GM12878 (cell line): ENCODE results near the gene TDRD7. TPM values are rescaled to one million over a fixed set of nuclear protein-coding genes. Genes with fewer than 3 reads are reported as not detected.

ENCODE experiments used
- ATAC-seq: fragments of 200-7000 bp; cut with Tn5 transposase; 3 replicates; pipeline ENCODE4 v1.9.1; 2020; ENCODE audit warnings: mild to moderate bottlenecking, moderate library complexity
- BruUV-seq: library from RNA; stranded (reverse); fragments of 400-500 nt; replicated peaks from 2 replicates; lab custom pipeline; 2021; lab: Mats Ljungman, UMichigan
- CTCF ChIA-PET: fragments of 300-600 bp; sonication (Branson Sonifier 250); formaldehyde crosslinking; extraction: SDS; loops from one replicate; lab custom pipeline; 2021; ENCODE audit warnings: inconsistent platforms; lab: Yijun Ruan, JAX
- POLR2A ChIA-PET: fragments of 350-600 bp; formaldehyde crosslinking; extraction: SDS; loops from one replicate; lab custom pipeline; 2021; ENCODE audit warnings: inconsistent platforms; lab: Charles Lee
- RAD21 ChIA-PET: fragments of 300-600 bp; sonication (Branson Sonifier 250); formaldehyde crosslinking; loops from one replicate; lab custom pipeline; 2023; ENCODE audit warnings: antibody characterized with exemption; ENCODE audit not compliant: unreplicated experiment; lab: Charles Lee
- SMC1A ChIA-PET: fragments of 300-600 bp; sonication (Branson Sonifier 250); formaldehyde crosslinking; loops from one replicate; lab custom pipeline; 2023; ENCODE audit not compliant: unreplicated experiment, uncharacterized antibody; lab: Charles Lee
- DNase-seq: peaks from one replicate; pipeline ENCODE4 v3.0.0-alpha.2; 2011; ENCODE audit warnings: low read depth, low spot score
- FAIRE-seq: peaks from 3 replicates; lab custom pipeline; 2011; peaks lifted over from hg19 to GRCh38; lab: Jason Lieb, UNC
- H2AFZ ChIP-seq: 2 replicates; pipeline ENCODE4 v1.6.0; 2011; ENCODE audit warnings: low read depth, low read length, control low read depth; ENCODE audit not compliant: control insufficient read depth
- H3K27ac ChIP-seq: 2 replicates; pipeline ENCODE4 v1.5.1; 2011; ENCODE audit warnings: control low read depth; ENCODE audit not compliant: control insufficient read depth, insufficient read depth
- H3K27me3 ChIP-seq, 2 experiments: replicated peaks in 1 of 2; 2 replicates each; pipeline versions ENCODE4 v1.6.0 to v1.6.1; 2011; ENCODE audit warnings: low read length in 1 of 2; ENCODE audit not compliant: control insufficient read depth in 2 of 2, insufficient read depth in 2 of 2
- H3K36me3 ChIP-seq, 2 experiments: 2 replicates each; pipeline ENCODE4 v1.5.1; 2011; ENCODE audit warnings: low read length in 1 of 2; ENCODE audit not compliant: control insufficient read depth in 2 of 2, insufficient read depth in 2 of 2
- H3K4me1 ChIP-seq: 2 replicates; pipeline ENCODE4 v1.6.1; 2011; ENCODE audit warnings: mild to moderate bottlenecking, low read length, moderate library complexity, mixed read lengths; ENCODE audit not compliant: control insufficient read depth, insufficient read depth
- H3K4me2 ChIP-seq: 2 replicates; pipeline ENCODE4 v1.6.0; 2011; ENCODE audit warnings: control low read depth; ENCODE audit not compliant: control insufficient read depth, insufficient read depth
- H3K4me3 ChIP-seq: fragments of 200-600 bp; sonication (generic); 2 replicates; pipeline ENCODE4 v1.5.1; 2016
- H3K79me2 ChIP-seq: 2 replicates; pipeline ENCODE4 v1.6.0; 2011; ENCODE audit warnings: low read length; ENCODE audit not compliant: control insufficient read depth, insufficient read depth
- H3K9ac ChIP-seq: 2 replicates; pipeline ENCODE4 v1.8.0; 2011; ENCODE audit warnings: low read length, control low read depth, mixed read lengths; ENCODE audit not compliant: control insufficient read depth, insufficient read depth
- H3K9me3 ChIP-seq: replicated peaks from 3 replicates; pipeline ENCODE4 v1.5.1; 2011; ENCODE audit warnings: mild to moderate bottlenecking, low read length; ENCODE audit not compliant: control insufficient read depth, insufficient read depth
- H4K20me1 ChIP-seq: 2 replicates; pipeline ENCODE4 v1.6.0; 2011; ENCODE audit not compliant: control insufficient read depth, insufficient read depth
- ATF7 ChIP-seq: fragments of 450-650 bp; IDR thresholded peaks from 2 replicates; pipeline ENCODE4 v1.6.1; 2016; ENCODE audit warnings: low read depth, mild to moderate bottlenecking
- BHLHE40 ChIP-seq, 2 experiments: fragments of 450-650 bp in 1 of 2; IDR thresholded peaks; 2 replicates each; pipeline ENCODE4 v1.6.1; 2011 to 2017; ENCODE audit warnings: low read depth in 2 of 2, borderline replicate concordance in 1 of 2, improper control_type of control experiment in 1 of 2, low read length in 1 of 2, mild to moderate bottlenecking in 1 of 2
- CHD1 ChIP-seq: IDR thresholded peaks from 2 replicates; pipeline ENCODE4 v1.6.1; 2012; ENCODE audit warnings: low read depth, low read length, improper control_type of control experiment
- EGR1 ChIP-seq, 2 experiments: IDR thresholded peaks; 1 replicate in 1 of 2; 2 replicates in 1 of 2; pipeline ENCODE4 v1.6.1; 2011 to 2012; ENCODE audit warnings: low read depth in 2 of 2, low read length in 2 of 2, borderline replicate concordance in 1 of 2, mild to moderate bottlenecking in 1 of 2, moderate library complexity in 1 of 2
- MEF2A ChIP-seq: IDR thresholded peaks from 2 replicates; pipeline ENCODE4 v1.6.1; 2011; ENCODE audit warnings: low read depth, mild to moderate bottlenecking, low read length, moderate library complexity; ENCODE audit not compliant: insufficient read depth
- NFIC ChIP-seq: IDR thresholded peaks from 2 replicates; pipeline ENCODE4 v1.6.1; 2012; ENCODE audit warnings: low read depth, mild to moderate bottlenecking, inconsistent platforms, low read length, moderate library complexity
- NR2C1 ChIP-seq: fragments of 450-650 bp; IDR thresholded peaks from 2 replicates; pipeline ENCODE4 v1.6.1; 2017; ENCODE audit warnings: antibody characterized with exemption, mild to moderate bottlenecking, moderate library complexity
- NRF1 ChIP-seq: conservative IDR thresholded peaks from 2 replicates; pipeline ENCODE4 v1.6.1; 2011; ENCODE audit warnings: mild to moderate bottlenecking, low read depth, low read length, improper control_type of control experiment
- PML ChIP-seq: IDR thresholded peaks from 2 replicates; pipeline ENCODE4 v1.6.1; 2012; ENCODE audit warnings: low read length, inconsistent platforms
- POLR2A ChIP-seq: IDR thresholded peaks from 2 replicates; pipeline ENCODE4 v1.6.1; 2011; ENCODE audit warnings: low read depth, mild to moderate bottlenecking, low read length
- RELA ChIP-seq: fragments of 450-650 bp; IDR thresholded peaks from 2 replicates; pipeline ENCODE4 v1.8.0; 2014; ENCODE audit warnings: borderline replicate concordance; ENCODE audit not compliant: partially characterized antibody
- SRF ChIP-seq, 2 experiments: IDR thresholded peaks; 2 replicates each; pipeline ENCODE4 v1.6.1; 2011; ENCODE audit warnings: low read depth in 2 of 2, low read length in 2 of 2, mild to moderate bottlenecking in 1 of 2, moderate library complexity in 1 of 2
- TARDBP ChIP-seq: IDR thresholded peaks from 2 replicates; pipeline ENCODE4 v1.6.1; 2016; ENCODE audit warnings: borderline replicate concordance
- ZNF274 ChIP-seq: IDR thresholded peaks from one replicate; pipeline ENCODE4 v1.8.0; 2011; ENCODE audit not compliant: insufficient read length, insufficient read depth
- WGBS: methylation state at CpG from one replicate; pipeline ENCODE4 v1.1.6; 2016; ENCODE audit warnings: low lambda C conversion rate; ENCODE audit not compliant: insufficient replicate concordance, insufficient coverage; ENCODE audit errors: missing lambda C conversion rate; 5-methylcytosine and 5-hydroxymethylcytosine counted together
- in situ Hi-C: fragments of 300-500 bp; cut with MboI; formaldehyde crosslinking; loops from 9 replicates; pipeline ENCODE4 v1.14.3; 2018; ENCODE audit warnings: mixed read lengths
- intact Hi-C: fragments of 100-400 bp; cut with micrococcal nuclease; formaldehyde crosslinking; loops from one replicate; pipeline ENCODE4 v1.14.2; 2022; ENCODE audit not compliant: unreplicated experiment
- polyA plus RNA-seq, 11 experiments: library from polyadenylated mRNA; depleted of rRNA in 4 of 11; unstranded in 6 of 11; stranded (reverse) in 5 of 11; fragments of >200 nt; fragmentation: Nextera tagmentation in 4 of 11; fragmentation: Illumina TruSeq in 1 of 11; extraction: Ambion mirVana in 4 of 11; extraction: Trizol in 1 of 11; gene quantifications; 1 replicate in 1 of 11; 2 replicates in 10 of 11; pipeline versions ENCODE4 v1.2.1 to v1.2.3, GENCODE V29; 2011 to 2016; ENCODE audit warnings: inconsistent platforms in 2 of 11, missing spikeins in 2 of 11, low read depth in 1 of 11
- total RNA-seq, 4 experiments: library from RNA; depleted of rRNA in 3 of 4; stranded (reverse); fragments of >200 nt in 3 of 4; fragmentation: Illumina TruSeq in 1 of 4; extraction: Trizol in 1 of 4; gene quantifications; 2 replicates each; pipeline versions ENCODE4 v1.2.1 to v1.2.3, GENCODE V29; 2013 to 2021
- TF ChIP-seq, protein P1 (sequence below): IDR thresholded peaks from 2 replicates; pipeline ENCODE4 v1.6.1; 2011; ENCODE audit warnings: low read depth, low read length, improper control_type of control experiment, borderline replicate concordance
- TF ChIP-seq, protein P2 (sequence below), 3 experiments: IDR thresholded peaks in 2 of 3; conservative IDR thresholded peaks in 1 of 3; 2 replicates each; pipeline ENCODE4 v1.5.1; 2011; ENCODE audit warnings: low read depth in 3 of 3, low read length in 3 of 3, mild to moderate bottlenecking in 3 of 3, control low read depth in 2 of 3, moderate library complexity in 2 of 3, inconsistent platforms in 1 of 3, mixed read lengths in 1 of 3; ENCODE audit not compliant: control insufficient read depth in 2 of 3, insufficient read depth in 1 of 3; ENCODE audit errors: extremely low read depth in 1 of 3
- TF ChIP-seq, protein P3 (sequence below): fragments of 150-350 bp; IDR thresholded peaks from 2 replicates; pipeline ENCODE4 v1.6.1; 2016; ENCODE audit warnings: low read depth, low read length

Gene TDRD7
- total and polyA plus RNA-seq, 10 of the 15 experiments (the other 5 are each of a cell fraction or from before 2014, with no cell fraction given) = 5.7 to 26.4 (median 16.2) TPM

DNA sequence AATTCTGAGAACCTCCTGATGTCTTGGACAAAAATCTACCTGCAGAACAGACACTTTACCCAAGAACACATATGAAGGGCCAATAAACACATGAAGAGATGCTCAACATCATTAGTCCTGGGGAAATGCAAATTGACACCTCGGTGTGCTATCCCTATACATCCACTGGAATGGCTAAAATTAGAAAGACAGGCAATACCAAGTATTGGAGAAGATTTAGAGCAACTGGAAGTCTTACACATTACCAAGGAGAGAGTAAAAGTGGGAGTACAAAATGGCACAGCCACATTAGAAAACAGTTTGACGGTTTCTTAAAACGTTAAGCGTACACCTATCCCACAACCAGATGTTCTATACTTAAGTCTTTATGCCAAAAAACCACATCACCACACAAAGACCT lies 3.3 kb upstream of the TDRD7 start:
- no peaks in the 10 kb centered on the region for H3K36me3 ChIP-seq
- no TSS peak for BruUV-seq
- no peaks in the 10 kb centered on the region; the same call in 2 of the 3 replicates for H3K9me3 ChIP-seq
- SMC1A ChIA-PET = interaction anchor here (1.3 to 1.6 kb wide), 3 partner anchors 22 to 206 kb away, joined by 3 to 5 read pairs (median 4); no protein-coding TSS in a partner anchor
- H2AFZ ChIP-seq = no peak overlapping the region
- H3K4me2 ChIP-seq = no peak overlapping the region
- no peaks in the 10 kb centered on the region for H4K20me1 ChIP-seq
- no peak for FAIRE-seq
- in situ Hi-C loops = loop anchor here (10.0 kb wide), 1 partner anchor 64 kb away; no protein-coding TSS in a partner anchor
- H3K27ac ChIP-seq = no peak overlapping the region
- TF ChIP-seq RELA (no peak), MEF2A (no peak), BHLHE40 (IDR thresholded peaks at IDR 0.05; ENCODE audit: borderline replicate concordance in 1 of 2, low read depth in 2 of 2, low read length in 1 of 2) (no peak), NFIC (no peak), TARDBP (no peak), NR2C1 (no peak), CHD1 (no peak), PML (no peak), EGR1 (IDR thresholded peaks at IDR 0.05; ENCODE audit: borderline replicate concordance in 1 of 2, low read depth in 2 of 2, low read length in 2 of 2) (no peak), SRF (IDR thresholded peaks at IDR 0.05; ENCODE audit: low read depth in 2 of 2, low read length in 2 of 2) (no peak), ZNF274 (no peak), NRF1 (no peak), ATF7 (no peak), POLR2A (no peak)
- TF ChIP-seq, protein P1, sequence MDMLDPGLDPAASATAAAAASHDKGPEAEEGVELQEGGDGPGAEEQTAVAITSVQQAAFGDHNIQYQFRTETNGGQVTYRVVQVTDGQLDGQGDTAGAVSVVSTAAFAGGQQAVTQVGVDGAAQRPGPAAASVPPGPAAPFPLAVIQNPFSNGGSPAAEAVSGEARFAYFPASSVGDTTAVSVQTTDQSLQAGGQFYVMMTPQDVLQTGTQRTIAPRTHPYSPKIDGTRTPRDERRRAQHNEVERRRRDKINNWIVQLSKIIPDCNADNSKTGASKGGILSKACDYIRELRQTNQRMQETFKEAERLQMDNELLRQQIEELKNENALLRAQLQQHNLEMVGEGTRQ = no peak
- TF ChIP-seq, protein P2, sequence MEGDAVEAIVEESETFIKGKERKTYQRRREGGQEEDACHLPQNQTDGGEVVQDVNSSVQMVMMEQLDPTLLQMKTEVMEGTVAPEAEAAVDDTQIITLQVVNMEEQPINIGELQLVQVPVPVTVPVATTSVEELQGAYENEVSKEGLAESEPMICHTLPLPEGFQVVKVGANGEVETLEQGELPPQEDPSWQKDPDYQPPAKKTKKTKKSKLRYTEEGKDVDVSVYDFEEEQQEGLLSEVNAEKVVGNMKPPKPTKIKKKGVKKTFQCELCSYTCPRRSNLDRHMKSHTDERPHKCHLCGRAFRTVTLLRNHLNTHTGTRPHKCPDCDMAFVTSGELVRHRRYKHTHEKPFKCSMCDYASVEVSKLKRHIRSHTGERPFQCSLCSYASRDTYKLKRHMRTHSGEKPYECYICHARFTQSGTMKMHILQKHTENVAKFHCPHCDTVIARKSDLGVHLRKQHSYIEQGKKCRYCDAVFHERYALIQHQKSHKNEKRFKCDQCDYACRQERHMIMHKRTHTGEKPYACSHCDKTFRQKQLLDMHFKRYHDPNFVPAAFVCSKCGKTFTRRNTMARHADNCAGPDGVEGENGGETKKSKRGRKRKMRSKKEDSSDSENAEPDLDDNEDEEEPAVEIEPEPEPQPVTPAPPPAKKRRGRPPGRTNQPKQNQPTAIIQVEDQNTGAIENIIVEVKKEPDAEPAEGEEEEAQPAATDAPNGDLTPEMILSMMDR (IDR thresholded peaks at IDR 0.05 in 2 of 3, conservative IDR thresholded peaks at IDR 0.05 in 1 of 3; ENCODE audit: control insufficient read depth in 2 of 3, extremely low read depth in 1 of 3, insufficient read depth in 1 of 3, low read depth in 3 of 3, low read length in 3 of 3) = no peak
- TF ChIP-seq, protein P3, sequence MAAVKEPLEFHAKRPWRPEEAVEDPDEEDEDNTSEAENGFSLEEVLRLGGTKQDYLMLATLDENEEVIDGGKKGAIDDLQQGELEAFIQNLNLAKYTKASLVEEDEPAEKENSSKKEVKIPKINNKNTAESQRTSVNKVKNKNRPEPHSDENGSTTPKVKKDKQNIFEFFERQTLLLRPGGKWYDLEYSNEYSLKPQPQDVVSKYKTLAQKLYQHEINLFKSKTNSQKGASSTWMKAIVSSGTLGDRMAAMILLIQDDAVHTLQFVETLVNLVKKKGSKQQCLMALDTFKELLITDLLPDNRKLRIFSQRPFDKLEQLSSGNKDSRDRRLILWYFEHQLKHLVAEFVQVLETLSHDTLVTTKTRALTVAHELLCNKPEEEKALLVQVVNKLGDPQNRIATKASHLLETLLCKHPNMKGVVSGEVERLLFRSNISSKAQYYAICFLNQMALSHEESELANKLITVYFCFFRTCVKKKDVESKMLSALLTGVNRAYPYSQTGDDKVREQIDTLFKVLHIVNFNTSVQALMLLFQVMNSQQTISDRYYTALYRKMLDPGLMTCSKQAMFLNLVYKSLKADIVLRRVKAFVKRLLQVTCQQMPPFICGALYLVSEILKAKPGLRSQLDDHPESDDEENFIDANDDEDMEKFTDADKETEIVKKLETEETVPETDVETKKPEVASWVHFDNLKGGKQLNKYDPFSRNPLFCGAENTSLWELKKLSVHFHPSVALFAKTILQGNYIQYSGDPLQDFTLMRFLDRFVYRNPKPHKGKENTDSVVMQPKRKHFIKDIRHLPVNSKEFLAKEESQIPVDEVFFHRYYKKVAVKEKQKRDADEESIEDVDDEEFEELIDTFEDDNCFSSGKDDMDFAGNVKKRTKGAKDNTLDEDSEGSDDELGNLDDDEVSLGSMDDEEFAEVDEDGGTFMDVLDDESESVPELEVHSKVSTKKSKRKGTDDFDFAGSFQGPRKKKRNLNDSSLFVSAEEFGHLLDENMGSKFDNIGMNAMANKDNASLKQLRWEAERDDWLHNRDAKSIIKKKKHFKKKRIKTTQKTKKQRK = no peak
- TF ChIP-seq, all 136 proteins: peak for 0
- POLR2A ChIA-PET = interaction anchor here (0.7 kb wide), 1 partner anchor 552 kb away, joined by 3 read pairs; no protein-coding TSS in a partner anchor
- RAD21 ChIA-PET = interaction anchor here (1.0 to 1.5 kb wide), 2 partner anchors 22 to 60 kb away, joined by 3 to 4 read pairs; no protein-coding TSS in a partner anchor
- Histone ChIP-seq H3K9ac (no peak overlapping the region), H3K4me1 (peaks cover 3% of the 10 kb centered on the region; the same call in 1 of the 2 replicates), H3K4me3 (no peak overlapping the region), H3K79me2 (peaks cover 12% of the 10 kb centered on the region), H3K27me3 (no peaks in the 10 kb centered on the region; a peak in 1 of 4 replicates)
- ATAC-seq = no peak
- CTCF ChIA-PET = interaction anchor here (0.8 to 16.4 kb wide), 7 partner anchors 10 to 207 kb away, joined by 3 to 157 read pairs (median 10); no protein-coding TSS in a partner anchor
- intact Hi-C loops = no loop called here
- no peak for DNase-seq
- WGBS = 27% methylated on average over 4 of the region's 4 CpGs
